K562 (cell line): ENCODE measurements around the gene SNRNP200.

ENCODE experiments used
- CREB5 ChIP-seq: fragments of 250-450 bp; sonication (Bioruptor Pico); IDR thresholded peaks from 2 replicates; pipeline ENCODE4 v1.5.0; 2020; ENCODE audit warnings: mild to moderate bottlenecking
- EZH2 ChIP-seq: IDR thresholded peaks from 2 replicates; pipeline ENCODE4 v1.6.1; 2012; ENCODE audit warnings: low read depth, mild to moderate bottlenecking, inconsistent platforms, low read length, borderline replicate concordance
- GABPB1 ChIP-seq: sonication (generic); formaldehyde crosslinking; IDR thresholded peaks from 2 replicates; pipeline ENCODE4 v1.8.0; 2022; ENCODE audit warnings: mild to moderate bottlenecking, missing genetic modification reagents
- KLF10 ChIP-seq: fragments of 250-450 bp; sonication (Bioruptor Pico); IDR thresholded peaks from 2 replicates; pipeline ENCODE4 v1.6.1; 2021; ENCODE audit warnings: matching md5 sums
- NR3C1 ChIP-seq: sonication (generic); formaldehyde crosslinking; IDR thresholded peaks from 2 replicates; pipeline ENCODE4 v1.8.1; 2022; ENCODE audit warnings: missing genetic modification reagents
- POLR2A ChIP-seq: fragments of 450-650 bp; conservative IDR thresholded peaks from 2 replicates; pipeline ENCODE4 v1.6.1; 2016
- POLR2G ChIP-seq: fragments of 200-400 bp; formaldehyde crosslinking; IDR thresholded peaks from 2 replicates; pipeline ENCODE4 v1.6.1; 2017; ENCODE audit warnings: low read depth, mild to moderate bottlenecking, antibody characterized with exemption, low read length, moderate library complexity
- SMAD3 ChIP-seq: fragments of 450-650 bp; formaldehyde crosslinking; conservative IDR thresholded peaks from 2 replicates; pipeline ENCODE4 v1.4.0; 2020; ENCODE audit warnings: mild to moderate bottlenecking
- ZFX ChIP-seq: sonication (generic); formaldehyde crosslinking; IDR thresholded peaks from 2 replicates; pipeline ENCODE4 v1.8.0; 2022; ENCODE audit warnings: mild to moderate bottlenecking, missing genetic modification reagents, moderate library complexity
- ZNF174 ChIP-seq: fragments of 250-450 bp; sonication (Bioruptor Pico); IDR thresholded peaks from 2 replicates; pipeline ENCODE4 v1.4.0; 2020; ENCODE audit warnings: mild to moderate bottlenecking
- TF ChIP-seq, protein P1 (sequence below), 3 experiments: IDR thresholded peaks in 2 of 3; conservative IDR thresholded peaks in 1 of 3; 2 replicates each; pipeline ENCODE4 v1.5.1; 2011 to 2012; ENCODE audit warnings: low read length in 3 of 3, mild to moderate bottlenecking in 3 of 3, control low read depth in 2 of 3, improper control_type of control experiment in 1 of 3, inconsistent platforms in 1 of 3, low read depth in 1 of 3, mixed read lengths in 1 of 3, moderate library complexity in 1 of 3; ENCODE audit not compliant: insufficient read depth in 2 of 3

- TF ChIP-seq NR3C1 (no peak), KLF10 (CRISPR knock-in tag) (no peak), SMAD3 (no peak), POLR2G (no peak), ZFX (CRISPR knock-in tag) (no peak), EZH2 (no peak), ZNF174 (CRISPR knock-in tag) (no peak), CREB5 (CRISPR knock-in tag) (no peak), GABPB1 (no peak), POLR2A (no peak)
- TF ChIP-seq, protein P1, sequence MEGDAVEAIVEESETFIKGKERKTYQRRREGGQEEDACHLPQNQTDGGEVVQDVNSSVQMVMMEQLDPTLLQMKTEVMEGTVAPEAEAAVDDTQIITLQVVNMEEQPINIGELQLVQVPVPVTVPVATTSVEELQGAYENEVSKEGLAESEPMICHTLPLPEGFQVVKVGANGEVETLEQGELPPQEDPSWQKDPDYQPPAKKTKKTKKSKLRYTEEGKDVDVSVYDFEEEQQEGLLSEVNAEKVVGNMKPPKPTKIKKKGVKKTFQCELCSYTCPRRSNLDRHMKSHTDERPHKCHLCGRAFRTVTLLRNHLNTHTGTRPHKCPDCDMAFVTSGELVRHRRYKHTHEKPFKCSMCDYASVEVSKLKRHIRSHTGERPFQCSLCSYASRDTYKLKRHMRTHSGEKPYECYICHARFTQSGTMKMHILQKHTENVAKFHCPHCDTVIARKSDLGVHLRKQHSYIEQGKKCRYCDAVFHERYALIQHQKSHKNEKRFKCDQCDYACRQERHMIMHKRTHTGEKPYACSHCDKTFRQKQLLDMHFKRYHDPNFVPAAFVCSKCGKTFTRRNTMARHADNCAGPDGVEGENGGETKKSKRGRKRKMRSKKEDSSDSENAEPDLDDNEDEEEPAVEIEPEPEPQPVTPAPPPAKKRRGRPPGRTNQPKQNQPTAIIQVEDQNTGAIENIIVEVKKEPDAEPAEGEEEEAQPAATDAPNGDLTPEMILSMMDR (IDR thresholded peaks at IDR 0.05 in 2 of 3, conservative IDR thresholded peaks at IDR 0.05 in 1 of 3; ENCODE audit: insufficient read depth in 2 of 3, low read depth in 1 of 3, low read length in 3 of 3): no peak
Observed at GRCh38 chr2:96345438-96345837, 40.1 kb upstream of the SNRNP200 start.
